Measurements from ENCODE around the gene ENPP5.

The ENPP5 gene

GRCh38 chr6:46215777-46216176 lies 45.0 kb upstream of the ENPP5 start:
- TF ChIP-seq, protein P1, sequence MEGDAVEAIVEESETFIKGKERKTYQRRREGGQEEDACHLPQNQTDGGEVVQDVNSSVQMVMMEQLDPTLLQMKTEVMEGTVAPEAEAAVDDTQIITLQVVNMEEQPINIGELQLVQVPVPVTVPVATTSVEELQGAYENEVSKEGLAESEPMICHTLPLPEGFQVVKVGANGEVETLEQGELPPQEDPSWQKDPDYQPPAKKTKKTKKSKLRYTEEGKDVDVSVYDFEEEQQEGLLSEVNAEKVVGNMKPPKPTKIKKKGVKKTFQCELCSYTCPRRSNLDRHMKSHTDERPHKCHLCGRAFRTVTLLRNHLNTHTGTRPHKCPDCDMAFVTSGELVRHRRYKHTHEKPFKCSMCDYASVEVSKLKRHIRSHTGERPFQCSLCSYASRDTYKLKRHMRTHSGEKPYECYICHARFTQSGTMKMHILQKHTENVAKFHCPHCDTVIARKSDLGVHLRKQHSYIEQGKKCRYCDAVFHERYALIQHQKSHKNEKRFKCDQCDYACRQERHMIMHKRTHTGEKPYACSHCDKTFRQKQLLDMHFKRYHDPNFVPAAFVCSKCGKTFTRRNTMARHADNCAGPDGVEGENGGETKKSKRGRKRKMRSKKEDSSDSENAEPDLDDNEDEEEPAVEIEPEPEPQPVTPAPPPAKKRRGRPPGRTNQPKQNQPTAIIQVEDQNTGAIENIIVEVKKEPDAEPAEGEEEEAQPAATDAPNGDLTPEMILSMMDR (IDR thresholded peaks at IDR 0.05; ENCODE audit: low read depth, low read length), result no peak
- H3K9me3 ChIP-seq (ENCODE audit: severe bottlenecking), result no peaks in the 10 kb centered on the region
- DNase-seq, result no peak
- H3K27ac ChIP-seq, result no peak overlapping the region
- H3K36me3 ChIP-seq, result no peaks in the 10 kb centered on the region
- H3K4me3 ChIP-seq (ENCODE audit: low read depth, low read length), result no peak overlapping the region
- no peaks in the 10 kb centered on the region for H3K27me3 ChIP-seq (ENCODE audit: insufficient read depth, low read depth, severe bottlenecking)

DNA sequence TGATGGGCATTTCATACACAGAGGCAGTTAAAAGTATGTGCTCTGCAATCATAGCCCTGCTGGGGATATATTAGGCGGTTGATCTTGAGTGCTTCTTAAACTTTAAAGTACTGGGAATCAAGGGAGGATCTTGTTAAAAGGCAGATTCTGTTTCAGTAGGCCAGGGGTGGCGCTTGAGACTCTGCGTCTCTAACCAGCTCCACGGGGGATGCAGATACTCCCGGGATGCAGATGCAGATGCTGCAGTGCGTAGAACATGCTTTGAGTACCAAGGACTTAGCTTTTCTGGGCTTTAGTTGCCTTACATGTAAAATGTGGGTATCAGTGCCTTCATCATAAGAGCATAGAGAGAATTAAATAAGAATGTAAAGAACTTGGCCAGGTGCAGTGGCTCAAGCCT lies 44.4 kb upstream of the ENPP5 start:
- Histone ChIP-seq H3K27me3 (ENCODE audit: insufficient read depth, low read depth, severe bottlenecking) (no peaks in the 10 kb centered on the region), H3K4me3 (ENCODE audit: low read depth, low read length) (no peak overlapping the region), H3K9me3 (ENCODE audit: severe bottlenecking) (no peaks in the 10 kb centered on the region), H3K36me3 (no peaks in the 10 kb centered on the region), H3K27ac (no peak overlapping the region)
- TF ChIP-seq, protein P1 (IDR thresholded peaks at IDR 0.05; ENCODE audit: low read depth, low read length), result no peak
- no peak for DNase-seq

GRCh38 chr6:46211917-46212316 lies 41.1 kb upstream of the ENPP5 start:
- DNase-seq, result no peak
- TF ChIP-seq, protein P1 (IDR thresholded peaks at IDR 0.05; ENCODE audit: low read depth, low read length), result no peak
- H3K9me3 ChIP-seq (ENCODE audit: severe bottlenecking), result no peaks in the 10 kb centered on the region
- no peak overlapping the region for H3K27ac ChIP-seq
- H3K27me3 ChIP-seq (ENCODE audit: insufficient read depth, low read depth, severe bottlenecking), result no peaks in the 10 kb centered on the region
- no peak overlapping the region for H3K4me3 ChIP-seq (ENCODE audit: low read depth, low read length)
- no peaks in the 10 kb centered on the region for H3K36me3 ChIP-seq

DNA sequence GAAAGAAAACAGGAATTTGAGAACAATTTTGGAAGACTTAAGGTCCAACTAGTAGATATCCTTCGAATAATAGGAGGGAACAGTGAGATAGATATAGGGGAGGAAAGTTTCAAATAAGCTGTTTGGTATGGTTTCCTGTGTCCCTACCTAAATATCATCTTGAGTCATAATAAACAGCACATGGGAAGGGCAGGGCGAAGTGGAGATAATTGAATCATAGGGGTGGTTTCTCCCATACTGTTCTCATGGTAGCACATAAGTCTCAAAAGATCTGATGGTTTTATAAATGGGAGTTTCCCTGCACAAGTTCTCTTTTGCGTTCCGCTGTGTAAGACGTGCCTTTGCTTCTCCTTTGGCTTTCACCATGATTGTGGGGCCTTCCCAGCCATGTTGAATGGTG lies 39.5 kb upstream of the ENPP5 start:
- Histone ChIP-seq H3K27ac (no peak overlapping the region), H3K36me3 (no peaks in the 10 kb centered on the region), H3K9me3 (ENCODE audit: severe bottlenecking) (no peaks in the 10 kb centered on the region), H3K4me3 (ENCODE audit: low read depth, low read length) (no peak overlapping the region), H3K27me3 (ENCODE audit: insufficient read depth, low read depth, severe bottlenecking) (no peaks in the 10 kb centered on the region)
- TF ChIP-seq, protein P1 (IDR thresholded peaks at IDR 0.05; ENCODE audit: low read depth, low read length), result no peak
- no peak for DNase-seq

GRCh38 chr6:46208303-46208702 lies 37.5 kb upstream of the ENPP5 start:
- Histone ChIP-seq H3K4me3 (ENCODE audit: low read depth, low read length) (no peak overlapping the region), H3K27me3 (ENCODE audit: insufficient read depth, low read depth, severe bottlenecking) (no peaks in the 10 kb centered on the region), H3K9me3 (ENCODE audit: severe bottlenecking) (no peaks in the 10 kb centered on the region), H3K27ac (no peak overlapping the region), H3K36me3 (no peaks in the 10 kb centered on the region)
- TF ChIP-seq, protein P1 (IDR thresholded peaks at IDR 0.05; ENCODE audit: low read depth, low read length), result no peak
- DNase-seq, result no peak

DNA sequence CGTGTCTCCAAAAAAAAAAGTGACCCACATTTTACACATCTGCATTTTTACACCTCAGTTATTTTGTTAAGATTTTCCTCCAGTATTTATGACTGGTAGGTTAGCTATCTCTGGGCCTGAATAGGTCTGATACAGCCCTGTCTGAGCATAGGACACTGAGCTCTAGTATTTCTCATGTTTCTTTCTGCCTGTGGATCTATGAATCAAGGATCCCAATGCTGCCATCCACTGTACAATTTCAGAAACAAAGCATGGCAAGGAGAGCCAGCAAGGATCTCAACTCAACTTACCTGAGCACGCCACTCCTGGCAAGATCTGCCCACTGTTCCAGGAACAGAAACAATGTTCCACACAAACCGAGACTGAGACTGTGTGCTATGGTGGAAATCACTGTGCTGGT lies 36.4 kb upstream of the ENPP5 start:
- no peaks in the 10 kb centered on the region for H3K9me3 ChIP-seq (ENCODE audit: severe bottlenecking)
- DNase-seq, result no peak
- no peak overlapping the region for H3K4me3 ChIP-seq (ENCODE audit: low read depth, low read length)
- no peaks in the 10 kb centered on the region for H3K27me3 ChIP-seq (ENCODE audit: insufficient read depth, low read depth, severe bottlenecking)
- TF ChIP-seq, protein P1 (IDR thresholded peaks at IDR 0.05; ENCODE audit: low read depth, low read length), result no peak
- no peaks in the 10 kb centered on the region for H3K36me3 ChIP-seq
- no peak overlapping the region for H3K27ac ChIP-seq

Measured in WERI-Rb-1 (cell line).